ENCODE results near the gene BBC3.

Gene BBC3

DNA sequence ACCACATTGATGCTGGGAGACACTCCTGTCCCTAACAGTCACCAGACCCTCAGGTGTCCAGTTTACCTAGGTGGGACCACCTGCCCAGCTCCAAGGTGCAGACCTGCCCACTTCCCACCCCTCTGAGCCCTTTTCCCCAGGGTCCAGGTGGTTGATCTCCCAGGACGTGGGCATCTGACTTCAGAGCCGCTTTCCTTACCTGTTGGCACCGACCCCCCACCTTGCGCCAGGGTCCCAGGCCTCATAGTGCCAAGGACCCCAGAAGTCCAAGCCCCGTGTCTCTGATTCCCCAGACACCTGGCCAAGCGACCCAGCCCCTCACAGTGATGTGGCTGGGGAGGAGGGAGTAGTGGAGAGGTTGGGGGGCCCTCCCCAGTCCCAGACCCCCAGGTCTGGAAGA is 9.6 kb upstream of the BBC3 start:
- H3K36me3 ChIP-seq (ENCODE audit: insufficient read depth, low read length) = no peaks in the 10 kb centered on the region
- H3K9me3 ChIP-seq (replicated peaks; ENCODE audit: low read length) = no peaks in the 10 kb centered on the region
- H3K4me3 ChIP-seq (ENCODE audit: low read length) = peak overlapping the region; percentile 30
- peak overlapping the region; percentile 82 for H3K4me2 ChIP-seq (ENCODE audit: low read length)
- peaks cover 14% of the 10 kb centered on the region for H3K27me3 ChIP-seq (ENCODE audit: control insufficient read depth, insufficient read depth, low read length)
- no peak overlapping the region for H3K9ac ChIP-seq (ENCODE audit: low read depth, low read length)
- H3K4me1 ChIP-seq (ENCODE audit: control insufficient read depth, insufficient read depth, low read length) = peaks cover 32% of the 10 kb centered on the region

DNA sequence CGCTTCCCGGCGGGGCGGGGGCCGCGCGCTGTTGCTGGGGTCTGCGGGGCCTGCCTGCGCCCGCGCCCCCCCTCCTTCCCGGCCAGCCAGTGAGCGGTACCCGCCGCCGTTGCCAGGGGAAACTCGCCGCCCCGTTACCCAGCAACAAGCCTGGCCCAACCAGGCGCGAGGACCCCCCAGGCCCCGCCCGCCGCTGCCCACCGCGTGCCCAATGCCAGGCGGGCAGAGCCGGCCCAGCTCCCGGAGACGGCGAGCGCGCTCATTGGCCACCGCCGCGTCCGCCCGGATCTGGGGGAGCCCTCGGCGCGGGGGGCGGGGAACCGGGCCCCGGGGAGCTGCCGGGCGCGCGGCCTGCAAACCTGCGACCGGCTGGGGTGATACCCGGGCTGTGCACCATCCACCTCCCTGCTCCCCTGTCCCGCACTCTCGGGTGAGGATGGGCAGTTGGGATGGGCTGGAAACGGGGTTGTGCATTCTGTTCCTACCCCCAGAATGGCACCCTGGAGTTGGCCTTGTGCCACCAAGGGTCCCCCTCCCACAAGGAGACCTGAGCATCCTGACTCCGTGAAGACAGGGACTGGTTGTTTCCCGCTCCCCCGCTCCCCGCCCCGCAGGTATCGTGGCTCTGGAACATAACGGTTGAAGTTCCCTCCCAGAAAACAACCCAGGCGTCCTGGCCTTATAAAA is 8.8 kb upstream of the BBC3 start:
- Histone ChIP-seq H3K27me3 (ENCODE audit: control insufficient read depth, insufficient read depth, low read length) (peaks cover 14% of the 10 kb centered on the region), H3K36me3 (ENCODE audit: insufficient read depth, low read length) (no peaks in the 10 kb centered on the region), H3K9ac (ENCODE audit: low read depth, low read length) (no peak overlapping the region), H3K9me3 (replicated peaks; ENCODE audit: low read length) (no peaks in the 10 kb centered on the region), H3K4me3 (ENCODE audit: low read length) (peak overlapping the region; percentile 64), H3K4me1 (ENCODE audit: control insufficient read depth, insufficient read depth, low read length) (peaks cover 32% of the 10 kb centered on the region), H3K4me2 (ENCODE audit: low read length) (peak overlapping the region; percentile 82)

DNA sequence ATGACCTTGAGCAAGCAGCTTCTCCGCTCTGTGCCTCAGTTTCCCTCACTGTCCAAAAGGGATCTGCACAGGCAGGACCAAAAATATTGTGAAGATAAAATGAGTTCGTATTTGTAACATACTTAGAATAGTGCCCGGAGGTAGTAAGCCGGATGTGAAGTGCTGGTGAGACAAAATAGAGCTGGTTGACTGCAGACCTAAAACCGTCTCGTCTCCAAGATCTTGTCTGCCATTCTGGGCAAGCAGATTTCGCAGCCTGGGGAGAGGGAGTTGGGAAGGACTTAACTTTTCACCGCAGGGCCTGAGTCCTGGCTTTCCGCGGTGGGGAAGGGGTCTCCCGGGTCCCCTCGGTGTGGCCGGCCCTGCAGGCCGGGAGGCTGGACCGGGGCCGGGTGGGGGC is 8.2 kb upstream of the BBC3 start:
- H3K4me2 ChIP-seq (ENCODE audit: low read length) = peak overlapping the region; percentile 82
- no peaks in the 10 kb centered on the region for H3K36me3 ChIP-seq (ENCODE audit: insufficient read depth, low read length)
- no peaks in the 10 kb centered on the region for H3K9me3 ChIP-seq (replicated peaks; ENCODE audit: low read length)
- H3K9ac ChIP-seq (ENCODE audit: low read depth, low read length) = no peak overlapping the region
- H3K4me1 ChIP-seq (ENCODE audit: control insufficient read depth, insufficient read depth, low read length) = peaks cover 32% of the 10 kb centered on the region
- peaks cover 14% of the 10 kb centered on the region for H3K27me3 ChIP-seq (ENCODE audit: control insufficient read depth, insufficient read depth, low read length)
- peak overlapping the region; percentile 64 for H3K4me3 ChIP-seq (ENCODE audit: low read length)

DNA sequence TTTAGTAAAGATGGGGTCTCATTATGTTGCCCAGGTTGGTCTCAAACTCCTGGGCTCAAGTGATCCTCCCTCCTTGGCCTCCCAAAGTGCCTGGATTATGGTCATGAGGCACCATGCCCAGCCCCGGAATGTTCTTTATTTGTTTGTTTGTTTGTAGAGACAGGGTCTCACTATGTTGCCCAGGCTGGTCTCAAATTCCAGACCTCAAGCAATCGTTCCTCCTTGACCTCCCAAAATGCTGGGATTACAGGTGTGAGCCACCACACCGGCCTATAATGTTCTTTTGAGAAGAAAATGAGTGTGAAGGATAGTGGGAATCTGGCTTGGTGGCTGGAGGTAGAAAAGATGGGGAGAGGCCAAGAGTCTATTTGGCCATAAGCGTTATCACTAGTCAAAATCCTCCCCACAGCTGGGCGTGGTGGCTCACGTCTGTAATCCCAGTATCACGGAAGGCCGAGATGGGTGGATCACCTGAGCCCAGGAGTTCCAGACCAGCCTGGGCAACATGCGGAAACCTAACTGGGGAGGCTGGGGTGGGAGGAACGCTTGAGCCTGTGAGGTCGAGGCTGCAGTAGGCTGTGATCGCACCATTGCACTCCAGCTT is 5.2 kb upstream of the BBC3 start:
- Histone ChIP-seq H3K9ac (ENCODE audit: low read depth, low read length) (no peak overlapping the region), H3K4me1 (ENCODE audit: control insufficient read depth, insufficient read depth, low read length) (peaks cover 29% of the 10 kb centered on the region), H3K9me3 (replicated peaks; ENCODE audit: low read length) (no peaks in the 10 kb centered on the region), H3K4me3 (ENCODE audit: low read length) (no peak overlapping the region), H3K27me3 (ENCODE audit: control insufficient read depth, insufficient read depth, low read length) (peaks cover 14% of the 10 kb centered on the region), H3K36me3 (ENCODE audit: insufficient read depth, low read length) (no peaks in the 10 kb centered on the region), H3K4me2 (ENCODE audit: low read length) (no peak overlapping the region)

DNA sequence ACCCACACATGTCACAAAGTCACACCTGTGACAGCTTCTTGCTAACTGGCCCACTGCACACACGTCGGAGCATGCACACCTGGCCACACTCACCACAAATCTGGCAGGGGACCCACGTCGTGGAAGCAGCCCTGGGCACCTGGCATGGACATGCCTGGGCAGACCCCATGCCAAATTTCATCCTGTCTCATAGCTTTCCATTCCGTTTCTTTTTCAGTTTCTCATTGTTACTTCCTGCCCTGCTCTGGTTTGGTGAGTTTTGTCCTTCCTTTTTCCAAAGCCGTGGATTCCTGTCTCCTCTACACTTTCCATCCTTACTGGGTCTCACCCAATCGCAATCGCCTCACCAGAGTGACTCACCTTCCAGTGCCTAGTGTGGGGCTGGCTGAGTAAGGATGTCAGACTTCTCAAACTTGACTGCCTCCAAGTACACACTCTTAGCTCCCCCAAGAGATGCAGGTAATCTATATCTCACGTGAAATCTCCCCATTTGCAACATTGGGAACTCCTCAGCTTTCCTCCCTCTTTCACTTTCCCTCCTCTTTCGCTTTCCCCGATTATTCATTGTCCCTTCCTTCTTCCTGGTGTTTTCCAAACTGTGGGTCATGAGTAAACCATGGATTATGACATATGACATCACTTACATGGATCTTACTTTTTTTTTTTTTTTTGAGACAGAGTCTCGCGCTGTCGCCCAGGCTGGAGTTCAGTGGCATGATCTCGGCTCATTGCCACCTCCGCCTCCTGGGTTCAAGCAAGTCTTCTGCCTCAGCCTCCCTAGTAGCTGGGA is 1.6 kb upstream of the BBC3 start:
- H3K9ac ChIP-seq (ENCODE audit: low read depth, low read length) = peak overlapping the region; percentile 43
- peaks cover 33% of the 10 kb centered on the region for H3K4me1 ChIP-seq (ENCODE audit: control insufficient read depth, insufficient read depth, low read length)
- H3K27me3 ChIP-seq (ENCODE audit: control insufficient read depth, insufficient read depth, low read length) = peaks cover 2% of the 10 kb centered on the region
- H3K4me3 ChIP-seq (ENCODE audit: low read length) = peak overlapping the region; percentile 57
- no peaks in the 10 kb centered on the region for H3K9me3 ChIP-seq (replicated peaks; ENCODE audit: low read length)
- H3K4me2 ChIP-seq (ENCODE audit: low read length) = peak overlapping the region; percentile 95
- no peaks in the 10 kb centered on the region for H3K36me3 ChIP-seq (ENCODE audit: insufficient read depth, low read length)

DNA sequence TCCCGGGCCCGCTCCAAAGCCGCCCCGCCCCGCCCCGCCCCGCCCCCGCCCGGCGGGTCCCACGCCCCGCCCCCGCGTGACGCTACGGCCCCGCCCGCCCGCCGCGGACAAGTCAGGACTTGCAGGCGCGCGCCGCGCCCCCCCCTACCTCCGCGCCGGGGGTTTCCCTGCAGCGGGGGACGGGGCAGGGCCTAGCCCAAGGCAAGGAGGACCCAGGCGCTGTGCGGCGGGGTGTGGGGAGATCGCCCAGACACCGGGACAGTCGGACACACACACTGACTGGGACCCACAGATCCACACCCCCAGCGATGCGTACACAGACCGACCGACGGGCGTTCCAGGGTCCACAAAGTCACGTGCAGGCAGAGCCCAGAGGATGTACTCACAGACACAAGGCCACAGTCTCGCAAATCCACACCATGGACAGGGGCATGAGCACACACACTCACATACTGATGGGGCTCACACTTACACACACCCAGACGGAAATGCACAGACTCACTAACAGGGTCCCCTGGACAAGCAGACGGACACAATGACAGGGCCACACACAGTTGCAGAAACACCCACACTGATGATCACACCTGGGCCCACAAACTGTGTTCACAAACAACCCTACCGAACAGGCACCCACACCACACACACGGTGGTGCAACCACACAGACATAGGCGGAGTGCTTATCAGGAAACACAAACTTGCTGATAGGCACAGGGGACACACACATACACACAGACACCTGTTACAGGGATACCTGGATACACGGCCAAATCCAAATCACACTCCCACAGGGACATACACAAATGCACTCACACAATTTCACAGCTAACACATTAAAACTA is 436 bp upstream of the BBC3 start:
- H3K4me2 ChIP-seq (ENCODE audit: low read length) = peak overlapping the region; percentile 95
- H3K4me1 ChIP-seq (ENCODE audit: control insufficient read depth, insufficient read depth, low read length) = peaks cover 45% of the 10 kb centered on the region
- no peaks in the 10 kb centered on the region for H3K9me3 ChIP-seq (replicated peaks; ENCODE audit: low read length)
- peak overlapping the region; percentile 78 for H3K9ac ChIP-seq (ENCODE audit: low read depth, low read length)
- no peaks in the 10 kb centered on the region for H3K36me3 ChIP-seq (ENCODE audit: insufficient read depth, low read length)
- H3K4me3 ChIP-seq (ENCODE audit: low read length) = peak overlapping the region; percentile 89
- peaks cover 2% of the 10 kb centered on the region for H3K27me3 ChIP-seq (ENCODE audit: control insufficient read depth, insufficient read depth, low read length)

DNA sequence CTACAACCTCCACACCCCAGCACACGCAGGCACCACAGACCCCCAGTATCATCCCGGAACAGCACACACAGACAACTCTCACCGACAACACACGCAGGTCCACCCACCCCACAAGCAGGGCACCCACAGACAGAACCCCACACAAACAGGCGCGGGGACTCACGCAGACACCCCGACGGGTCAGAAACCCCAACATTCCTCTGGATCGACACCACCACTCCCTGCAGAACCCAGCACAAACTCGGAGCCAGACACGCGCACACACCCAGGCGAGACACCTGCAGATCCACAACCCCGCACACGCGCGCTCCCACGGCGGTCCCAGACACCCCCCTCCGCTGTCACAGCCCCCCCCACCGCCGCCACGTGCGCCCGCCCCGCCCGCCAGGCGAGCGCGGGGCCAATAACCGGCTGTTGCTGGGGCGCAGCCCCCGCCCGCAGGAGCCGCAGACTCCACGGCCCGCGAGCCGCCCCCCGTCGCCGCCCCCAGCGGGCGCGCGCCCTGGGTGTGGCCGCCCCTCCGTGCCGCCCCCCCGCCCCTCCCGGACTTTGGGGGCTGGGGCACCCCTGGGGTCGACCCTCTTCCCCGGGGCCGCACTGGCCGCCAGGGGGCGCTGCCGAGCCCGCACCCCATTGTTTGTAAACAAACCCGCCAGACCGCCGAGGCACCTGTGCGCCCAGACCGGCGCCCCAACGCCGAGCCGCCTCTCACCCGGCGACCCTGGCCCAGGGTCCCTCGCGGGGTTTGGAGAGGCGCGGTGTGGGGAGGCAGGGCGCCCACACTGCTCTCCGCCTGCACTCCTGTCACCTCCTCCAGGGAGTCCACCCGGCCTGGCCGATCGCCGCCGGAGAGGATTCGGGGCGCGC is 712 bp downstream of the BBC3 start:
- H3K9me3 ChIP-seq (replicated peaks; ENCODE audit: low read length) = no peaks in the 10 kb centered on the region
- H3K36me3 ChIP-seq (ENCODE audit: insufficient read depth, low read length) = no peaks in the 10 kb centered on the region
- H3K9ac ChIP-seq (ENCODE audit: low read depth, low read length) = peak overlapping the region; percentile 92
- H3K4me3 ChIP-seq (ENCODE audit: low read length) = peak overlapping the region; percentile 89
- H3K27me3 ChIP-seq (ENCODE audit: control insufficient read depth, insufficient read depth, low read length) = no peaks in the 10 kb centered on the region
- H3K4me1 ChIP-seq (ENCODE audit: control insufficient read depth, insufficient read depth, low read length) = peaks cover 53% of the 10 kb centered on the region
- H3K4me2 ChIP-seq (ENCODE audit: low read length) = peak overlapping the region; percentile 95

DNA sequence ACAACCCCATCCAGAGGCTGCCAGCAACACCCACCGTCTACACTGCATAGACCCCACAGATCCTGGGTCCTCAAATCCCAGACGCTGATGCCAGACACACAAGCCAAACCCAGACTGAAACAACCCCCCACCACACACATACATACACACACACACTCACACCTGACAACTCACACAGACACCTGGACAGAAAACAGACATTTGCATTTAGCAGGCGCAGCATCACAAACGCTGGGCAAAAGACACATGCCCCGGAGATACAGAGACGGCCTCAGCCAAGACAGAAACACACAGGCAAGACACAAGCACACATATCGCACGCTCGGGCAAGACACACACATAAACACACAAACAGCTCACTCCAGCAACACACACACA is 1.3 kb downstream of the BBC3 start:
- no peaks in the 10 kb centered on the region for H3K9me3 ChIP-seq (replicated peaks; ENCODE audit: low read length)
- no peaks in the 10 kb centered on the region for H3K36me3 ChIP-seq (ENCODE audit: insufficient read depth, low read length)
- peak overlapping the region; percentile 92 for H3K9ac ChIP-seq (ENCODE audit: low read depth, low read length)
- peaks cover 53% of the 10 kb centered on the region for H3K4me1 ChIP-seq (ENCODE audit: control insufficient read depth, insufficient read depth, low read length)
- peak overlapping the region; percentile 89 for H3K4me3 ChIP-seq (ENCODE audit: low read length)
- peak overlapping the region; percentile 95 for H3K4me2 ChIP-seq (ENCODE audit: low read length)
- no peaks in the 10 kb centered on the region for H3K27me3 ChIP-seq (ENCODE audit: control insufficient read depth, insufficient read depth, low read length)

DNA sequence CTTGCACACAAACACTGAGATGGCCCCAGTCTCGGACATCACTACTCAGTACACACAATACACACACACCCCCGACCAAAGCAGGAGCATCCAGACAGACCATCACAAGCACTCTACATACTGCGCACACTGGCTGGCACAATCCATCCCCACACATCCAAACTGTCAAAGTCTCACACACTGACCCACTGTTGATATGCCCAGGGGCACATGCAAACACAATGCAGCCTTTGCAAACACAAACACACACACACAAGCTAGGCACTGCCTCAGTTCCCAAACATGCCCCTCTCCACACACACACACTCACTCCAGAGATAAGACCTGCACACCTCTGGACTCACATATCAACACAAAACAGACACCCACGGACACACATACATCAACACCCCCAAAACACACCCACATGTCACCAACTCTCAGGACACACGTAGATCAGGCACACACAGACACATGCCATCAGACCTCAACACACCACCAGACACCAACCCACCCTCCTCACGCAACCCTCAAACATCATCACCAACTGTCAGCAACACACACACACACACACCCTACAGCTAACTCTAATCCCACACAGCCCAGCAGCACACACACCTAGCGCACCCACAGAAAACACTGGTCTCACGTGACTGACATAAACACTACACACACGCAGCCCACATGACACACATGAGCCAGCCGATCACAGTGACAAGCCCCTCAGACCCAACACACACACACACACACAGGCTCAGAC is 1.9 kb downstream of the BBC3 start:
- Histone ChIP-seq H3K9ac (ENCODE audit: low read depth, low read length) (peak overlapping the region; percentile 92), H3K9me3 (replicated peaks; ENCODE audit: low read length) (no peaks in the 10 kb centered on the region), H3K4me3 (ENCODE audit: low read length) (peak overlapping the region; percentile 89), H3K27me3 (ENCODE audit: control insufficient read depth, insufficient read depth, low read length) (no peaks in the 10 kb centered on the region), H3K4me1 (ENCODE audit: control insufficient read depth, insufficient read depth, low read length) (peaks cover 53% of the 10 kb centered on the region), H3K4me2 (ENCODE audit: low read length) (peak overlapping the region; percentile 95), H3K36me3 (ENCODE audit: insufficient read depth, low read length) (no peaks in the 10 kb centered on the region)

Data from skeletal muscle satellite cell (primary cell).